GM18511 (cell line): ENCODE measurements around the gene PHF21A.
"Not testable (repeated sequence)": the region's sequence is repeated elsewhere in the genome, so short reads cannot be mapped to it uniquely, and the experiment has no call there.

Source experiments
- ATAC-seq: cut with Tn5 transposase; IDR thresholded peaks from one replicate; pipeline ENCODE4 v1.9.1; 2021; ENCODE audit warnings: mild to moderate bottlenecking, moderate library complexity; ENCODE audit not compliant: unreplicated experiment

PHF21A gene

GRCh38 chr11:46120346-46121300 is 631 bp downstream of the PHF21A start:
- peak; percentile 21 for ATAC-seq

GRCh38 chr11:46119352-46120216 is 1.7 kb downstream of the PHF21A start:
- peak; percentile 32 for ATAC-seq

- no peak for ATAC-seq
These were observed 2.4 kb downstream of the PHF21A start for GRCh38 chr11:46118702-46119351.

- ATAC-seq = no peak
These were observed 3.4 kb downstream of the PHF21A start for GRCh38 chr11:46117842-46118241.

GRCh38 chr11:46116712-46117037 is 4.6 kb downstream of the PHF21A start:
- not testable (repeated sequence) for ATAC-seq

GRCh38 chr11:46116007-46116711 is 5.1 kb downstream of the PHF21A start:
- ATAC-seq = no peak

GRCh38 chr11:46114961-46115360 is 6.3 kb downstream of the PHF21A start:
- no peak for ATAC-seq

- no peak for ATAC-seq
These were observed 6.9 kb downstream of the PHF21A start for GRCh38 chr11:46114378-46114777.

- peak; percentile 72 for ATAC-seq
These were observed 8.2 kb downstream of the PHF21A start for GRCh38 chr11:46112961-46113607.

- no peak for ATAC-seq
These were observed 12.5 kb downstream of the PHF21A start for GRCh38 chr11:46108751-46109150.

- no peak for ATAC-seq
These were observed 13.5 kb downstream of the PHF21A start for GRCh38 chr11:46107780-46108179.

- no peak for ATAC-seq
These were observed 13.9 kb downstream of the PHF21A start for GRCh38 chr11:46107408-46107718.

GRCh38 chr11:46106530-46107407 is 14.5 kb downstream of the PHF21A start:
- no peak for ATAC-seq

GRCh38 chr11:46105926-46106325 is 15.3 kb downstream of the PHF21A start:
- no peak for ATAC-seq

GRCh38 chr11:46105134-46105628 is 16.1 kb downstream of the PHF21A start:
- ATAC-seq = no peak

- ATAC-seq = no peak
These were observed 18.4 kb downstream of the PHF21A start for GRCh38 chr11:46102843-46103242.

GRCh38 chr11:46100670-46101069 is 20.6 kb downstream of the PHF21A start:
- peak; percentile 86 for ATAC-seq

GRCh38 chr11:46099963-46100316 is 21.3 kb downstream of the PHF21A start:
- peak; percentile 55 for ATAC-seq

- no peak for ATAC-seq
These were observed 30.9 kb downstream of the PHF21A start for GRCh38 chr11:46090375-46090774.
